Hepatocyte (in vitro differentiated cells): ENCODE results near the gene RFNG.

Experiments used
- CTCF ChIP-seq: fragments of 200-600 bp; sonication (generic); IDR thresholded peaks from 2 replicates; pipeline ENCODE4 v1.5.1; 2016; ENCODE audit warnings: antibody characterized with exemption, mild to moderate bottlenecking; ENCODE audit not compliant: poor library complexity
- EZH2phosphoT487 ChIP-seq: fragments of 200-600 bp; sonication (generic); IDR thresholded peaks from one replicate; pipeline ENCODE4 v1.6.1; 2018; ENCODE audit warnings: antibody characterized with exemption, mild to moderate bottlenecking, low read depth, moderate library complexity; ENCODE audit not compliant: unreplicated experiment, severe bottlenecking

- TF ChIP-seq EZH2phosphoT487, result no peak
- TF ChIP-seq CTCF, result no peak
Measured at GRCh38 chr17:82078433-82078832, 26.8 kb upstream of the RFNG start.
